Measurements from ENCODE around the gene PHF5A.
"Not testable (repeated sequence)": the region's sequence is repeated elsewhere in the genome, so short reads cannot be mapped to it uniquely, and the experiment has no call there.

PHF5A gene

GRCh38 chr22:41487037-41487935, 18.8 kb upstream of the PHF5A start:
- no peak for DNase-seq

DNA sequence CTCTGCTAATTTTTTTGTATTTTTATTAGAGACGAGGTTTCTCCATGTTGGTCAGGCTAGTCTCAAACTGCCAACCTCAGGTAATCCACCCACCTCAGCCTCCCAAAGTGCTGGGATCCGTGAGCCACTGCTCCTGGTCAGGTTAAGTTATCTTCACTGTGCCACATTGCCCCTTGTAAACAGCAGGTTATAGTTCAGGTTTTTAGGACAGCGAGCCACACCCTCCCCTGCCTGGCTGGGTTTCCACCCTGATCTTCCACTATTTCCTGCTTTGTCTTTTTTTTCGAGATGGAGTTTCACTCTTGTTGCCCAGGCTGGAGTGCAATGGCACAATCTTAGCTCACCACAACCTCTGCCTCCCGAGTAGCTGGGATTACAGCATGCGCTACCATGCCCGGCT, 16.5 kb upstream of the PHF5A start:
- no peak for DNase-seq

DNA sequence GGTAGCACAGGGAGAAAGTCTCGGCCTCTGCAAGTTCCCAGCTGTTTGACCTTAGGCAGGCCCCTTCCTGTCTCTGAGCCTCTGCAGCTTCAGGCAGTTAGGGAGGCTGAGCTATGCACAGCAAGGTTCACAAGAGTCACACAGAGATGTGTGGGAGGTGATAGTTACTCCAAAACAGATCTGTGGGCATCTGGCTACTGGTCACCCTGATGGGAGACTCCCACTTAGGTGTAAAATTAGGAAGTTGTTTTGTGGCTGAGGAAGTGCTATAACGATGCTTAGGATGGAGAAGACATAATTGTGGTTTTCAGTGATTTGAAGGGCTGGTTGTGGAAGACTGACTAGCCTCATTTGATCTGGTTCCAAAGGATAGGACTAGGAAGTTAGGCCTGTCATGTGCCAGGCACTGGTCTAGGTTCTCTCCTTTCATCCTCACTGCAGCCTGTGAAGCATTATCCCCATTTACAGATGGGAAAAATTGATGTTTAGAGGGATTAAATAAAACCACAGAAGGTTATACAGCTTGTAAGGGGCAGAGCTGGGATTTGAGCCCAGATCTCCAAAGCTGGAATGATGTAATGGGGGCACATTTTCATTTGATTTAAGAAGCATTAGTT, 13.9 kb upstream of the PHF5A start:
- DNase-seq = no peak

GRCh38 chr22:41481925-41482318, 13.4 kb upstream of the PHF5A start:
- no peak for DNase-seq

DNA sequence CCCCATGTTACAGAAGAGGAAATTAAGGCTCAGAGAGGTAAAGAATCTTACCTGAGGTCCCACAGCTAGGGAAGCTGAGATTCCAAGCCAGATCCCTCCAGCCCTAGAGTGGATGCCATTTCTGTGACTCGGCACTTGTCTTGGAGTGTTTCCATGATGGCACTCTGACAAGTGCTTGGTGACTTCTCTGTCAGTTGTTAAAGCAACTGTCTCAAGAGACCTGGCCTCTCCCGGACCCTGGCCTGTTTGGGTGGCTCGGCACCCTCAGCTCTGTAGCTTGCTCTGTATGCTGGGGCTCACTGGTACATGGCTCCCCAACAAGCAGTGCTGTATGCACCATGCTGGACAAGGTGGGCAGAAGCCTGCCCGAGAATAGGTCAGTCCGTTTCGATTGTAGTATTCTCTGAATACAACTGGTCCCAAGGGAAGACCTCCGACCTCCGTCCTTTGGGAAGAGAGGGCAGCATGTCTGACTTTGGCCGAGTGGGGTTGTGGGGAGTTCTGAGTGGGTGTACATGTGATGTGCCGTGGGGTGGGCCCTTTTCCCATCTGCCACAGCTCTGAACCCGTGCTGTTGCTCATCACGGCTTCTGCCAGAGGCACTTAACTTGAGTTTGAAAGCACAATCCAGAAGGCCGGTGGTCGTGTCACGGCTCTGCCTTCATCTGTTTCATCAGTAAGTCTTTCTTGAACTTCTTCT, 12.8 kb upstream of the PHF5A start:
- no peak for DNase-seq

DNA sequence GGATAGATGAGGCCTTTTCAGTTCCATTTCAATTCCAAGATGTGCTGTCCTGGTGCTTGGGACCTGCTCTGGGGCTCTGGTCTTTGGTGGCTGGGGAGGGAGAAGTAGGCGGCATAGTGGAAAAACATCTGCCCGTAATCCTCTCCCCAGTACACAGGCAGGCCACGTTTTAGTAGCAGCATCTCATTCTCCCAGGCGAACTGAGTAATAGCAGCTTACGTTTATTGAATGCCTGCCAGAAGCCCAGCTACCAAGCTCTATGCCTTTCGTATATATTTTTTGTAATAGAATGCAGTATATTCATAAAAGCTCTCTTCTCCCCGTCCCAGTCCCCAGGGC, 11.9 kb upstream of the PHF5A start:
- no peak for DNase-seq

GRCh38 chr22:41479671-41480396, 11.3 kb upstream of the PHF5A start:
- no peak for DNase-seq

DNA sequence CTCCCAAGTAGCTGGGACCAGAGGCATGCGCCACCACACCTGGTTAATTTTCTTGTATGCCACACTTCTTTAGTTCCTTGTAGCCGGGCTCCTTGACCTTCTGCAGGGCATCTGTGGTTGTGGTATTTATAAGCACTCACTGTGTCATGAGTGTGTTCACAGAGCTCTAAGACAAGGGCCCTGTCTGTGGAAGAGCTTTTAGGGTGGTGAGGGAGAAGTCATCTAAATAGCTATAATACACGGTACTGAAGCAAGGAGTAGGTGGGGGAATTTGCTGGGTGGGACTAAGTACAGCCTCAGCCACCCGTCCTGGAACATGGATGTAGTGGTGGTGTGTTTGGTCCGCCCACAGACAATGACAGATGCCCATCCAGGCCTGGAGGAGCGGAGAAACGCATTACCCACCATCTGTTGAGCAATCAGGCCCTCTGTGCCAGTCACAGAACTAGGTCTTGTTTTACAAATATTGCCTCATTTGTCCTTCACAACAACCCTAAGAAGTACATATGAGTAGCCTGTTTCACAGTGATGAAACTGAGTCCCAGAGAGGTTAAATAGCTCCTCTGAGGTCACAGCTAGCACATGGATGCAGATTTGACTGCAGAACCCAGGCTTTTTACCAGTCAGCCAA, 10.5 kb upstream of the PHF5A start:
- no peak for DNase-seq

GRCh38 chr22:41478473-41478872, 10.0 kb upstream of the PHF5A start:
- DNase-seq = no peak

DNA sequence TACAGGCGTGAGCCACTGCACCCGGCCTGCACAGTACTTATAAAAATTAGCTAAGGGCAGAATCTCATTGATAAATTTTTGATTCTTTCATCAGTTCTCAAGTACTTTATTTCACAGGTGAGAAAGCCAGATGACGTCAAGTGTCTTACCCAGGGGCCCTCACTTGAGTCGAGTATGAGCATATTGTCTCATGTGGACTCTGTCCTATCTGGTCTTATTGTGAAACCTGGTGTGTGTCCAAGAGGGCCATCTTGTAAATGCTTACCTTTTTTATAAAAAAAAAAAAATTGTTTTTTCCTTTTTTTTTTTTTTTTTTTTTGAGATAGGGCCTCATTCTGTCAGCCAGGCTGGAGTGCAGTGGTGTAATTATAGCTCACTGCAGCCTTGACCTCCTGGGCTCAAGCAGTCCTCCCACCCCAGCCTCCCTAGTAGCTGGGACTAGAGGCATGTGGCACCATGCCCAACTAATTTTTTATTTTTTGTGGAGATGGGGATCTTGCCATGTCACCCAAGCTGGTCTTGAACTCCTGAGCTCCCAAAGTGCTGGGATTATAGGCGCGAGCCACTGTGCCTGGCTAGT, 6.5 kb upstream of the PHF5A start:
- DNase-seq = no peak

DNA sequence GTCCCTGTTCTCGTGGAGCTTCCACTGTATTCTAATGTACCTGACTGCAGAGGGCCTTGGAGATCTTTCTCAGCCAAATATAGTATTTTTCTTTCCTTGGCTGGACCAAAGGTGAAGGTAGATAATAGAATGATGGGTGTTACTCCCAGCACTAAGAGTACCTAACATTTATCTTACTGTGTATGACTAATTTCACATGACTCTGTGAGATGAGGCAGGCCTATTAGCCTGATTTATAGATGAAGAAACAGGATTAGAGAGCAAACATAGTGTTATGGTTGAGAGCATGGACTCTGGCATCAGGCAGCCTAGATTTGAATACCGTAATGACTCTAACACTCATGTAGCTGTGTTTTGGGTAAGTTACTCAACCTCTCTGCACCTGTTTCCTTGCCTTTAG, 3.1 kb upstream of the PHF5A start:
- DNase-seq = no peak

- no peak for DNase-seq
Observed at GRCh38 chr22:41470886-41471285, 2.4 kb upstream of the PHF5A start.

DNA sequence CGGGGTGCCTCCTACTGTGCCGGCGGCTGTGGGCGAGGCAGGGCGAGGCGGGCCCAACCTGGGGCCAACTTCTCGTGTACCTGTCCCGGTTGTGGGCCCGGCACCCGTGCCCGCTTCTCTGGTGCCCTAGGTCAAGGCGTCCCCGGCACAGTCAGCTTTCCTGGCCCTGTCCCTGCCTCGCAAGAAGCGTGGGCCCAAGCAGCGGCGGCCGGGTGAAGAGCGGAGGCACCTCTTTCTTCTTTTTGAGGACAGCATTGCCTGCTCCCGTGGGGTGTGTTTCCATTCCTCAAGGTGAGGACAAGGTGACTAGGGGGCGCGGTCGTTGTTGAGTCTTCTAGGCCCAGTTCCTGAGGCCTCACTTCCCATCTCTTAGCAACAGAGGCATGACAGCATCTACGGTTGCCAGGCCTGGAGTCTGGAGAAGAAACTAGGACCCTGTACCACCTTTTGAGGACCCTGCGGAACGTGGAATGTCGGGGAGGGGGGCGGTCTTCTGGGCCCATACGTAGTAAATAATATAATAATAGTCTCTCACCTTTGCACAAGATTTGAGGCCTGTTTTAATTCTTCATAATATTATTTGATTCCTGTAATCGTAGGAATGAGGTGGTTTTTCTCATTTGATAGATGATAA, 843 bp upstream of the PHF5A start:
- no peak for DNase-seq

DNA sequence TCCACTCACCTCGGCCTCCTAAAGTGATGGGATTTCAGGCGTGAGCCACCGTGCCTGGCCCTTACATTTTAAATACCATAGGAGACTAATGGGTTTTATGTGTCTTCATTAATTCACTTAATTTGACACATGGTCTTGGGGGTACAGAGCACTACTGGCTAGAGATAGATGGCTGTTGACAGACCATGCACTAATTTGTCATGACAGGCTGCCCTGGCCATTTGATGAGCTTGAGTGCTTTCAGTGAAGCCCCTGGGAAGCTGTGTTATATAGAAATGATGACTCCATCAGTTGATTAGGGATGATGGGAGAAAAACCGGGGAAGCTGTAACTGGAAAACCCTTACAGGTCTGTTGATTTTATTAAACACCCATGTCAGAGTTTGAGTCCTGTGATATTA, 6.6 kb downstream of the PHF5A start:
- DNase-seq = no peak

- not testable (repeated sequence) for DNase-seq
Observed at GRCh38 chr22:41460071-41460470, 8.4 kb downstream of the PHF5A start.

- DNase-seq = no peak
Observed at GRCh38 chr22:41459431-41459830, 9.1 kb downstream of the PHF5A start.

DNA sequence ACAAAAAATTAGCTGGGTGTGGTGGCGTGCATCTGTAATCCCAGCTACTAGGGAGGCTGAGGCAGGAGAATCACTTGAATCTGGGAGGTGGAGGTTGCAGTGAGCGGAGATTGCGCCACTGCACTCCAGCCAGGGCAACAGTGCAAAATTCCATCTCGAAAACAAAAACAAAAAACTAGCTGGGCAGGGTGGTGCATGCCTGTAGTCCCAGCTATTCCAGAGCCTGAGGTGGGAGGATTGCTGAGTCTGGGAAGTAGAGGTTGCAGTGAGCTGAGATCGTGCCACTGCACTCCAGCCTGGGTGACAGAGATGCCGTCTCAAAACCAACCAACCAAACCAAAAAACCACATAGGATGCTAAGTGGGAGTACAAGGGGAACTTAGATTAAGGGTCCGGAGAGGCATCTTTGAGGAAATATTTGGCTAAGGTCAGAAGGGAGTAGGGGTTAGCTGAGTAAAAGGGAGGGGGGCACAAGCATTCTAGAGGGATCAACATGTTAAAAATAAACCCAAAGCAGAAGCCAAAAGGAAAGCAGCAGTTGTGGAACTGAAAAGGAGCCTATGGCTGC, 10.2 kb downstream of the PHF5A start:
- no peak for DNase-seq

DNA sequence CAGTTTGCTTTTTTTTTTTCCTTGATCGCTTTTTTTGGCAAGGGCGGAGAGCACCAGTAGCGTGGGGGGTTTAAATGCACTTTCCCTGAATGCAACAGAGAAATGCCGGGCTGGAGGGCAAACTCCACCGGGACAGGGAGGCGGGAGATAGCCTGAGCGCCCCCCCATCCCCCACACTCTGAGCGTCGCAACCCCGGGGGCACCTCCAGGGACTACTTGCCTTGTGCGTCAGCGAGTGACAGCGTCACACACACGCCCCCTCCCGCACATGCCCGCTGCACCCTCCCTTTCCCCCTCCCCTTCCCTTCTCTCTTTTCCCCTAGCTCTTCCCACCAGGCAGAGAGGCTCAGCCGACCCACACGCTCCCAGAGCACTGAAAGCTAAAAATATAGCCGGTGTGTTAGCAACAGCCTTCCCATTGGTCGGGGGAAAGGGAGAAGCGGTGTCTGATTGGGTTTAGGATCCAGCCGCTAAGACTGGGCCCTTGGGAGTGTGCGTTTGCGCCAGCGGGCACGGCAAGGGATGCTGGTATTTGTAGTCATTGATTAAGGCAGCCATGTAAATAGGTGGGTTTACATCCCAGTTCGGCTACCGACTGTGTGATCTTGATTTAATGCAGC, 20.2 kb downstream of the PHF5A start:
- DNase-seq = peak; percentile 90

GRCh38 chr22:41447435-41448188, 20.9 kb downstream of the PHF5A start:
- DNase-seq = peak; percentile 89
